Psoas muscle (tissue), 8 donors: ENCODE results near the gene NMT1. TPM values are rescaled to one million over a fixed set of nuclear protein-coding genes. Genes with fewer than 3 reads are reported as not detected.
"Not testable (repeated sequence)": the region's sequence is repeated elsewhere in the genome, so short reads cannot be mapped to it uniquely, and the experiment has no call there.

ENCODE experiments used
- ATAC-seq, 4 donors: fragments of 200-7000 bp; cut with Tn5 transposase; one replicate each; pipeline ENCODE4 v1.9.1; 2020; ENCODE audit warnings: moderate library complexity in 3 of 4, mild to moderate bottlenecking in 2 of 4
- DNase-seq, 2 donors: peaks; one replicate each; pipeline ENCODE4 v3.0.0-alpha.2; 2020
- H3K27ac ChIP-seq: fragments of 200-600 bp; one replicate; pipeline ENCODE4 v1.8.0; 2022
- H3K27me3 ChIP-seq, 3 donors: fragments of 200-600 bp in 1 of 3; one replicate each; pipeline versions ENCODE4 v1.6.1 to v1.8.0; 2013 to 2022; ENCODE audit warnings: low read length in 2 of 3, mild to moderate bottlenecking in 2 of 3, moderate library complexity in 1 of 3; ENCODE audit not compliant: insufficient read depth in 3 of 3
- H3K36me3 ChIP-seq, 2 donors: fragments of 200-600 bp in 1 of 2; one replicate each; pipeline versions ENCODE4 v1.6.1 to v1.8.0; 2013 to 2022; ENCODE audit warnings: low read depth in 1 of 2, mild to moderate bottlenecking in 1 of 2, moderate library complexity in 1 of 2; ENCODE audit not compliant: insufficient read depth in 1 of 2
- H3K4me1 ChIP-seq: fragments of 200-600 bp; one replicate; pipeline ENCODE4 v1.8.0; 2022
- H3K4me3 ChIP-seq: fragments of 200-600 bp; one replicate; pipeline ENCODE4 v1.8.0; 2022; ENCODE audit warnings: mild to moderate bottlenecking
- H3K9me3 ChIP-seq: fragments of 200-600 bp; one replicate; pipeline ENCODE4 v1.8.0; 2022
- CTCF ChIP-seq: fragments of 200-600 bp; IDR thresholded peaks from one replicate; pipeline ENCODE4 v1.8.0; 2022; ENCODE audit warnings: antibody characterized with exemption
- WGBS, 3 donors: extraction: QIAGEN DNeasy Blood & Tissue Kit; methylation state at CpG; one replicate each; pipeline versions ENCODE4 v1.1.6 to v1.1.7; 2013; 5-methylcytosine and 5-hydroxymethylcytosine counted together
- intact Hi-C, 2 donors: fragments of 100-400 bp; cut with DNase I; formaldehyde crosslinking; loops; one replicate each; pipeline versions ENCODE4 v1.11.0 to v1.14.2; 2022
- polyA plus RNA-seq, 3 donors: library from polyadenylated mRNA; stranded (reverse); fragments of 200-250 nt; gene quantifications; one replicate each; pipeline ENCODE4 v1.2.3, GENCODE V29; 2013
- total RNA-seq, 4 donors: library from RNA; stranded (reverse); fragmentation: NEBNext Ultra II Directional in 2 of 4; extraction: Animal tissue kit (Norgen Biotek cat#: 25700) in 2 of 4; gene quantifications; one replicate each; pipeline versions ENCODE4 v1.2.1 to v1.2.4, GENCODE V29; 2021 to 2023
- donor health status: healthy with polysubstance abuse.
- donor health status: DM: no; HTN: no; CAD: no; lungs with moderate emphysema.
- donor health status: Bipolar disorder and iron deficiency.
- donor health status: healthy.
- donor health status: DM: yes; HTN: yes; CAD: no.
- donor health status: DM: no; HTN: no; CAD: no.
- donor health status: DM: no; HTN: no; CAD: no.
- donor health status: DM: yes; HTN: yes; CAD: no.

The NMT1 gene
- total and polyA plus RNA-seq, 7 donors = 58.0 to 164 (median 79.7) TPM

GRCh38 chr17:45123076-45123770, 62.1 kb downstream of the NMT1 start:
- no peak overlapping the region for H3K4me3 ChIP-seq
- no peak for TF ChIP-seq CTCF
- WGBS, 3 donors = 92 to 95% (median 92%) methylated on average over 6 of the region's 6 CpGs
- H3K27ac ChIP-seq = peak overlapping the region; percentile 50
- H3K9me3 ChIP-seq = no peaks in the 10 kb centered on the region
- ATAC-seq = no peak
- H3K36me3 ChIP-seq = peaks cover 0 to 17% of the 10 kb centered on the region in 2 donors
- H3K4me1 ChIP-seq = peaks cover 39% of the 10 kb centered on the region
- DNase-seq = no peak
- no peaks in the 10 kb centered on the region for H3K27me3 ChIP-seq
- intact Hi-C loops = no loop called here

GRCh38 chr17:45123930-45124796, 63.0 kb downstream of the NMT1 start:
- ATAC-seq = peak; percentile 69 to 82 (median 74)
- peak; percentile 80 to 85 for DNase-seq
- intact Hi-C loops = no loop called here
- WGBS, 3 donors = 58 to 61% (median 59%) methylated on average over 15 of the region's 15 CpGs
- no peak overlapping the region for H3K4me3 ChIP-seq
- no peaks in the 10 kb centered on the region for H3K9me3 ChIP-seq
- TF ChIP-seq CTCF = no peak
- H3K27me3 ChIP-seq = no peaks in the 10 kb centered on the region
- peaks cover 49% of the 10 kb centered on the region for H3K4me1 ChIP-seq
- H3K36me3 ChIP-seq = peaks cover 0 to 10% of the 10 kb centered on the region in 2 donors
- peak overlapping the region; percentile 50 for H3K27ac ChIP-seq

GRCh38 chr17:45124797-45125122, 63.6 kb downstream of the NMT1 start:
- WGBS, 3 donors = 43 to 61% (median 52%) methylated on average over 5 of the region's 5 CpGs
- H3K9me3 ChIP-seq, DNase-seq, H3K4me3 ChIP-seq, ATAC-seq, H3K27me3 ChIP-seq, H3K36me3 ChIP-seq, intact Hi-C loops: not testable (repeated sequence)
- Histone ChIP-seq H3K27ac (peak overlapping the region; percentile 50), H3K4me1 (peaks cover 54% of the 10 kb centered on the region)

GRCh38 chr17:45125509-45125908, 64.4 kb downstream of the NMT1 start:
- no peak for ATAC-seq
- peaks cover 62% of the 10 kb centered on the region for H3K4me1 ChIP-seq
- no peaks in the 10 kb centered on the region for H3K36me3 ChIP-seq
- 97 to 99% (median 98%) methylated on average over 8 of the region's 8 CpGs for WGBS, 3 donors
- H3K27me3 ChIP-seq = no peaks in the 10 kb centered on the region
- no peaks in the 10 kb centered on the region for H3K9me3 ChIP-seq
- no peak for DNase-seq
- no peak overlapping the region for H3K27ac ChIP-seq
- H3K4me3 ChIP-seq = no peak overlapping the region
- intact Hi-C loops = no loop called here
- no peak for TF ChIP-seq CTCF

GRCh38 chr17:45127207-45127547, 66.1 kb downstream of the NMT1 start:
- DNase-seq (no peak), ATAC-seq (no peak)
- H3K4me1 ChIP-seq = peaks cover 72% of the 10 kb centered on the region
- no peaks in the 10 kb centered on the region for H3K36me3 ChIP-seq
- H3K27me3 ChIP-seq = no peaks in the 10 kb centered on the region
- no peak overlapping the region for H3K4me3 ChIP-seq
- no peaks in the 10 kb centered on the region for H3K9me3 ChIP-seq
- 70 to 85% (median 83%) methylated on average over 8 of the region's 8 CpGs for WGBS, 3 donors
- TF ChIP-seq CTCF = no peak
- H3K27ac ChIP-seq = peak overlapping the region; percentile 91
- intact Hi-C loops = no loop called here
